ENCODE measurements around the gene CCDC54.
A peak's percentile ranks its signal among the peaks of the same experiment; 100 is the strongest.
"Not testable (repeated sequence)": the region's sequence is repeated elsewhere in the genome, so short reads cannot be mapped to it uniquely, and the experiment has no call there.

Gene CCDC54

GRCh38 chr3:107377151-107377550, at the start of gene CCDC54:
Gene CCDC54 (plus strand): TSS chr3:107377439. CDS start chr3:107377588, 149 bp downstream.
- DNase-seq, result no peak

GRCh38 chr3:107328069-107328468, 49.2 kb upstream of the CCDC54 start:
- no peak for DNase-seq

GRCh38 chr3:107329088-107329487, 48.2 kb upstream of the CCDC54 start:
- no peak for DNase-seq

GRCh38 chr3:107339690-107340089, 37.5 kb upstream of the CCDC54 start:
- not testable (repeated sequence) for DNase-seq

GRCh38 chr3:107344722-107345121, 32.5 kb upstream of the CCDC54 start:
- no peak for DNase-seq

- DNase-seq, result no peak
Observed at GRCh38 chr3:107345822-107346405, 31.3 kb upstream of the CCDC54 start.

- no peak for DNase-seq
Observed at GRCh38 chr3:107346564-107346963, 30.7 kb upstream of the CCDC54 start.

GRCh38 chr3:107347751-107348150, 29.5 kb upstream of the CCDC54 start:
- DNase-seq, result no peak

GRCh38 chr3:107356706-107357105, 20.5 kb upstream of the CCDC54 start:
- DNase-seq, result no peak

- no peak for DNase-seq
Observed at GRCh38 chr3:107361633-107362032, 15.6 kb upstream of the CCDC54 start.

- DNase-seq, result no peak
Observed at GRCh38 chr3:107365051-107365450, 12.2 kb upstream of the CCDC54 start.

GRCh38 chr3:107366766-107367165, 10.5 kb upstream of the CCDC54 start:
- peak; percentile 28 for DNase-seq

GRCh38 chr3:107367353-107367752, 9.9 kb upstream of the CCDC54 start:
- no peak for DNase-seq

- no peak for DNase-seq
Observed at GRCh38 chr3:107368654-107369398, 8.4 kb upstream of the CCDC54 start.

- no peak for DNase-seq
Observed at GRCh38 chr3:107369791-107370190, 7.4 kb upstream of the CCDC54 start.

GRCh38 chr3:107370907-107371306, 6.3 kb upstream of the CCDC54 start:
- DNase-seq, result no peak

- no peak for DNase-seq
Observed at GRCh38 chr3:107372506-107372905, 4.7 kb upstream of the CCDC54 start.

GRCh38 chr3:107373896-107374295, 3.3 kb upstream of the CCDC54 start:
- no peak for DNase-seq

GRCh38 chr3:107375682-107376081, 1.6 kb upstream of the CCDC54 start:
- DNase-seq, result no peak

- DNase-seq, result no peak
Observed at GRCh38 chr3:107382631-107383030, 5.4 kb downstream of the CCDC54 start.

- no peak for DNase-seq
Observed at GRCh38 chr3:107384428-107384827, 7.2 kb downstream of the CCDC54 start.

- DNase-seq, result no peak
Observed at GRCh38 chr3:107384907-107385306, 7.7 kb downstream of the CCDC54 start.

GRCh38 chr3:107387555-107387954, 10.3 kb downstream of the CCDC54 start:
- DNase-seq, result no peak

GRCh38 chr3:107392549-107393165, 15.4 kb downstream of the CCDC54 start:
- no peak for DNase-seq

Measured in NCI-H82 (cell line).